CD4-positive, alpha-beta T cell (primary cell): ENCODE results near the gene PHLDA2. TPM values are rescaled to one million over a fixed set of nuclear protein-coding genes. Genes with fewer than 3 reads are reported as not detected.
A peak's percentile ranks its signal among the peaks of the same experiment; 100 is the strongest.

ENCODE experiments used
- ATAC-seq: fragments of 200-7000 bp; cut with Tn5 transposase; one replicate; pipeline ENCODE4 v1.10.0; 2022; ENCODE audit warnings: mild to moderate bottlenecking; ENCODE audit not compliant: poor library complexity
- CTCF ChIA-PET: fragments of 350-600 bp; sonication (Branson Sonifier 250); formaldehyde crosslinking; loops from one replicate; lab custom pipeline; 2021; ENCODE audit warnings: antibody characterized with exemption, inconsistent platforms; lab: Charles Lee
- POLR2A ChIA-PET: fragments of 350-600 bp; sonication (Branson Sonifier 250); formaldehyde crosslinking; loops from one replicate; lab custom pipeline; 2021; ENCODE audit warnings: antibody characterized with exemption, inconsistent platforms; lab: Charles Lee
- DNase-seq, 14 experiments: peaks; one replicate each; pipeline ENCODE4 v3.0.0-alpha.2; 2013 to 2020; ENCODE audit warnings: mixed read lengths in 2 of 14
- H3K27ac ChIP-seq, 2 donors: one replicate each; pipeline versions ENCODE4 v1.5.1 to v1.7.0; 2013; ENCODE audit warnings: low read length in 2 of 2, low read depth in 1 of 2, mild to moderate bottlenecking in 1 of 2
- H3K27me3 ChIP-seq, 2 experiments: 1 replicate in 1 of 2; 2 replicates in 1 of 2; pipeline versions ENCODE4 v1.6.1 to v1.7.0; 2013; ENCODE audit warnings: low read length in 2 of 2, control low read depth in 1 of 2, mild to moderate bottlenecking in 1 of 2, moderate library complexity in 1 of 2; ENCODE audit not compliant: insufficient read depth in 2 of 2, control insufficient read depth in 1 of 2
- H3K36me3 ChIP-seq: one replicate; pipeline ENCODE4 v1.6.1; 2013; ENCODE audit warnings: low read length, control low read depth; ENCODE audit not compliant: insufficient read depth
- H3K4me1 ChIP-seq: one replicate; pipeline ENCODE4 v1.6.1; 2013; ENCODE audit warnings: low read length, control low read depth; ENCODE audit not compliant: insufficient read depth
- H3K4me3 ChIP-seq: one replicate; pipeline ENCODE4 v1.5.1; 2013; ENCODE audit warnings: mild to moderate bottlenecking, low read length, moderate library complexity
- H3K9me3 ChIP-seq, 2 experiments: 1 replicate in 1 of 2; 2 replicates in 1 of 2; pipeline versions ENCODE4 v1.6.1 to v1.7.0; 2013; ENCODE audit warnings: low read length in 2 of 2, mild to moderate bottlenecking in 2 of 2, control low read depth in 1 of 2, moderate library complexity in 1 of 2; ENCODE audit not compliant: control insufficient read depth in 1 of 2, insufficient read depth in 1 of 2
- H3K27ac Mint-ChIP-seq: one replicate; pipeline ENCODE4 v1.8.0; 2020; ENCODE audit warnings: mixed read lengths
- H3K27me3 Mint-ChIP-seq: one replicate; pipeline ENCODE4 v1.8.0; 2021; ENCODE audit warnings: mixed read lengths
- H3K36me3 Mint-ChIP-seq: one replicate; pipeline ENCODE4 v1.8.0; 2021; ENCODE audit warnings: low read depth, mixed read lengths
- H3K4me1 Mint-ChIP-seq: one replicate; pipeline ENCODE4 v1.8.0; 2021; ENCODE audit warnings: low read depth, mixed read lengths
- H3K4me3 Mint-ChIP-seq: one replicate; pipeline ENCODE4 v1.8.0; 2020; ENCODE audit warnings: mild to moderate bottlenecking, mixed read lengths
- H3K9me3 Mint-ChIP-seq: one replicate; pipeline ENCODE4 v1.8.0; 2020; ENCODE audit warnings: mixed read lengths
- CTCF ChIP-seq: fragments of 200-600 bp; IDR thresholded peaks from one replicate; pipeline ENCODE4 v1.8.0; 2022; ENCODE audit warnings: antibody characterized with exemption, mild to moderate bottlenecking
- intact Hi-C, 2 experiments: fragments of 100-400 bp; cut with DNase I in 1 of 2; cut with micrococcal nuclease in 1 of 2; formaldehyde crosslinking; loops; one replicate each; pipeline versions ENCODE4 v1.15.1 to v1.9.0; 2023 to 2025; cut with DNase I, micrococcal nuclease
- total RNA-seq, 174 experiments: library from RNA in 2 of 174; stranded (reverse) in 2 of 174; gene quantifications; one replicate each; pipeline ENCODE4 v1.2.3 and lab custom pipeline; 2021 to 2026

PHLDA2 gene
- total RNA-seq, 2 experiments from 2014 or later = 1.1 to 1.3 TPM

GRCh38 chr11:2885678-2886081, 43.5 kb downstream of the PHLDA2 start, which contains the start of gene CDKN1C:
CDKN1C (minus strand) TSS chr11:2885775; CDS start chr11:2885456, 319 bp downstream.
- Histone ChIP-seq H3K9me3 (no peaks in the 10 kb centered on the region), H3K27ac (no peak within 1 kb of the TSS), H3K27me3 (peaks cover 0 to 4% of the 10 kb centered on the region in 2 experiments), H3K36me3 (no peaks in the 10 kb centered on the region), H3K4me3 (peak within 1 kb of the TSS; percentile 84), H3K4me1 (peaks cover 41% of the 10 kb centered on the region)
- CTCF ChIA-PET = interaction anchor here (1.1 to 9.0 kb wide), 2 partner anchors 353 kb away, joined by 5 to 158 read pairs; no protein-coding TSS in a partner anchor
- intact Hi-C loops = loop anchor here in 1 of 2 experiments (2.0 to 10.0 kb wide), 5 partner anchors 17 to 583 kb away; partner anchors contain the start of genes C11orf21, NAP1L4, TRPM5 and TSPAN32
- peaks cover 19% of the 10 kb centered on the region for H3K4me1 Mint-ChIP-seq
- no peaks in the 10 kb centered on the region for H3K27me3 Mint-ChIP-seq
- no peaks in the 10 kb centered on the region for H3K9me3 Mint-ChIP-seq
- POLR2A ChIA-PET = interaction anchor here (0.6 to 1.3 kb wide), 4 partner anchors 10 to 440 kb away, joined by 3 to 6 read pairs (median 3); partner anchors contain the start of gene KCNQ1
- H3K36me3 Mint-ChIP-seq = no peaks in the 10 kb centered on the region
- H3K4me3 Mint-ChIP-seq = peak within 1 kb of the TSS; percentile 96
- no peak for TF ChIP-seq CTCF
- H3K27ac Mint-ChIP-seq = peak within 1 kb of the TSS; percentile 77
- DNase-seq (peak; percentile 68 to 95 (median 82)), ATAC-seq (peak; percentile 87)

- peak overlapping the region; percentile 77 for H3K27ac Mint-ChIP-seq
Measured at GRCh38 chr11:2885017-2885677, 44.1 kb downstream of the PHLDA2 start.

More at GRCh38 chr11:2885017-2885677, 44.1 kb downstream of the PHLDA2 start:
- Histone ChIP-seq H3K4me3 (peak overlapping the region; percentile 84), H3K27me3 (peaks cover 0 to 4% of the 10 kb centered on the region in 2 experiments), H3K27ac (no peak overlapping the region), H3K4me1 (peaks cover 36% of the 10 kb centered on the region), H3K9me3 (no peaks in the 10 kb centered on the region), H3K36me3 (no peaks in the 10 kb centered on the region)
- Mint-ChIP-seq H3K9me3 (no peaks in the 10 kb centered on the region), H3K4me1 (peaks cover 19% of the 10 kb centered on the region), H3K27me3 (no peaks in the 10 kb centered on the region), H3K36me3 (no peaks in the 10 kb centered on the region), H3K4me3 (peak overlapping the region; percentile 96)
- POLR2A ChIA-PET = interaction anchor here (0.6 to 1.3 kb wide), 5 partner anchors 10 to 460 kb away, joined by 3 to 6 read pairs (median 3); partner anchors contain the start of gene KCNQ1
- ATAC-seq = peak; percentile 10
- peak in 8 of 14 experiments; percentile 11 to 74 (median 38) for DNase-seq
- intact Hi-C loops = loop anchor here in 1 of 2 experiments (5.0 to 10.0 kb wide), 4 partner anchors 107 to 583 kb away; partner anchors contain the start of genes C11orf21, NAP1L4, TRPM5 and TSPAN32
- CTCF ChIA-PET = interaction anchor here (1.1 kb wide), 1 partner anchor 352 kb away, joined by 5 read pairs; no protein-coding TSS in a partner anchor
- peak; percentile 22 for TF ChIP-seq CTCF
